Activated naive CD8-positive, alpha-beta T cell treated with anti-CD3 and anti-CD28 coated beads for 36 hours (primary cell): ENCODE measurements around the gene TMEM223. TPM values are rescaled to one million over a fixed set of nuclear protein-coding genes. Genes with fewer than 3 reads are reported as not detected.
"Not testable (repeated sequence)": the region's sequence is repeated elsewhere in the genome, so short reads cannot be mapped to it uniquely, and the experiment has no call there.

Source experiments
- DNase-seq: peaks from one replicate; pipeline ENCODE4 v3.0.0; 2021
- H3K27ac Mint-ChIP-seq: one replicate; pipeline ENCODE4 v1.8.0; 2022; ENCODE audit warnings: mild to moderate bottlenecking, moderate library complexity, mixed read lengths
- H3K27me3 Mint-ChIP-seq: one replicate; pipeline ENCODE4 v1.8.0; 2022; ENCODE audit warnings: mild to moderate bottlenecking, mixed read lengths
- H3K36me3 Mint-ChIP-seq: one replicate; pipeline ENCODE4 v1.8.0; 2021; ENCODE audit warnings: mild to moderate bottlenecking, mixed read lengths
- H3K4me1 Mint-ChIP-seq: one replicate; pipeline ENCODE4 v1.8.0; 2021; ENCODE audit warnings: mixed read lengths
- H3K4me3 Mint-ChIP-seq: one replicate; pipeline ENCODE4 v1.8.0; 2022; ENCODE audit warnings: mild to moderate bottlenecking, moderate library complexity, mixed read lengths
- H3K9me3 Mint-ChIP-seq: one replicate; pipeline ENCODE4 v1.8.0; 2022; ENCODE audit warnings: mixed read lengths
- total RNA-seq, 2 experiments: library from RNA; stranded (reverse); gene quantifications; one replicate each; pipeline ENCODE4 v1.2.3, GENCODE V29; 2021

Gene TMEM223
- total RNA-seq, 2 experiments from 2014 or later: 9.4 to 10.0 TPM

- not testable (repeated sequence) for H3K36me3 Mint-ChIP-seq, H3K27me3 Mint-ChIP-seq
These were observed 41.9 kb downstream of the TMEM223 start for GRCh38 chr11:62749931-62750330.

GRCh38 chr11:62747475-62748160, 44.2 kb downstream of the TMEM223 start:
- Mint-ChIP-seq H3K27ac (no peak overlapping the region), H3K9me3 (no peaks in the 10 kb centered on the region), H3K4me1 (peaks cover 14% of the 10 kb centered on the region), H3K36me3 (peaks cover 8% of the 10 kb centered on the region), H3K27me3 (no peaks in the 10 kb centered on the region), H3K4me3 (no peak overlapping the region)
- no peak for DNase-seq

More at GRCh38 chr11:62749931-62750330, 41.9 kb downstream of the TMEM223 start:
- H3K27ac Mint-ChIP-seq, H3K9me3 Mint-ChIP-seq, DNase-seq, H3K4me3 Mint-ChIP-seq: not testable (repeated sequence)
- peaks cover 19% of the 10 kb centered on the region for H3K4me1 Mint-ChIP-seq

Other genes with a start within 250 kb of the TMEM223 start
- gene AHNAK, start 245.2 kb downstream of the TMEM223 start, total RNA-seq: 10 to 100 TPM; 12.3 to 12.5 TPM
- gene EEF1G, start 218.1 kb downstream of the TMEM223 start, total RNA-seq: 1,000 to 10,000 TPM; 1,924 to 1,929 TPM
- 10 to 100 TPM; 29.1 to 32.2 TPM for gene TUT1, start 200.5 kb downstream of the TMEM223 start, total RNA-seq
- gene MTA2, start 190.1 kb downstream of the TMEM223 start, total RNA-seq: 100 to 1,000 TPM; 196 to 200 TPM
- gene EML3, start 179.2 kb downstream of the TMEM223 start, total RNA-seq: 100 to 1,000 TPM; 112 to 121 TPM
- 1 to 10 TPM; 2.0 to 2.8 TPM for gene ROM1, start 178.7 kb downstream of the TMEM223 start, total RNA-seq
- 10 to 100 TPM; 63.0 to 68.7 TPM for gene B3GAT3, start 170.0 kb downstream of the TMEM223 start, total RNA-seq
- gene GANAB, start 145.4 kb downstream of the TMEM223 start, total RNA-seq: 100 to 1,000 TPM; 198 to 211 TPM
- gene INTS5, start 138.7 kb downstream of the TMEM223 start, total RNA-seq: 10 to 100 TPM; 41.2 TPM
- gene C11orf98, start 126.8 kb downstream of the TMEM223 start, total RNA-seq: 100 to 1,000 TPM; 147 to 159 TPM
- 10 to 100 TPM; 28.7 to 39.7 TPM for gene CSKMT, start 126.7 kb downstream of the TMEM223 start, total RNA-seq
- 1 to 10 TPM; 5.0 to 5.7 TPM for gene UQCC3, start 120.3 kb downstream of the TMEM223 start, total RNA-seq
- 10 to 100 TPM; 22.6 to 26.0 TPM for gene LBHD1, start 119.7 kb downstream of the TMEM223 start, total RNA-seq
- 100 to 1,000 TPM; 123 to 124 TPM for gene UBXN1, start 112.9 kb downstream of the TMEM223 start, total RNA-seq
- under 1 TPM; 0.16 to 0.21 TPM for gene LRRN4CL, start 102.5 kb downstream of the TMEM223 start, total RNA-seq
- 10 to 100 TPM; 22.7 to 23.7 TPM for gene BSCL2, start 84.6 kb downstream of the TMEM223 start, total RNA-seq
- not detected for gene GNG3, start 84.3 kb downstream of the TMEM223 start, total RNA-seq
- 10 to 100 TPM; 54.4 to 56.3 TPM for gene HNRNPUL2, start 64.5 kb downstream of the TMEM223 start, total RNA-seq
- gene TTC9C, start 63.5 kb downstream of the TMEM223 start, total RNA-seq: 10 to 100 TPM; 29.3 to 33.4 TPM
- 1 to 10 TPM; 4.8 to 6.3 TPM for gene ZBTB3, start 37.8 kb downstream of the TMEM223 start, total RNA-seq
- 100 to 1,000 TPM; 125 to 131 TPM for gene POLR2G, start 30.4 kb downstream of the TMEM223 start, total RNA-seq
- 10 to 100 TPM; 22.0 to 22.1 TPM for gene TAF6L, start 20.6 kb downstream of the TMEM223 start, total RNA-seq
- 10 to 100 TPM; 30.7 to 34.3 TPM for gene TMEM179B, start 4.6 kb downstream of the TMEM223 start, total RNA-seq
- 100 to 1,000 TPM; 107 to 111 TPM for gene NXF1, start 13.4 kb upstream of the TMEM223 start, total RNA-seq
- gene STX5, start 40.0 kb upstream of the TMEM223 start, total RNA-seq: 10 to 100 TPM; 19.5 to 20.4 TPM
- gene TEX54, start 40.8 kb upstream of the TMEM223 start, total RNA-seq: not detected
- gene WDR74, start 47.6 kb upstream of the TMEM223 start, total RNA-seq: 100 to 1,000 TPM; 139 to 141 TPM
- gene SLC3A2, start 88.9 kb upstream of the TMEM223 start, total RNA-seq: 100 to 1,000 TPM; 408 to 428 TPM
- gene CHRM1, start 129.4 kb upstream of the TMEM223 start, total RNA-seq: not detected
- gene SLC22A6, start 193.0 kb upstream of the TMEM223 start, total RNA-seq: not detected
- not detected for gene SLC22A8, start 223.8 kb upstream of the TMEM223 start, total RNA-seq